C4-2B (cell line): ENCODE measurements around the gene TSG101.

Experiments
- H3K27ac ChIP-seq: fragments of 450-650 bp; 2 replicates; pipeline ENCODE4 v1.5.1; 2017
- CTCF ChIP-seq: fragments of 450-650 bp; conservative IDR thresholded peaks from 2 replicates; pipeline ENCODE4 v1.5.1; 2017; ENCODE audit warnings: mild to moderate bottlenecking
- ZFX ChIP-seq: fragments of 450-650 bp; IDR thresholded peaks from 2 replicates; pipeline ENCODE4 v1.6.1; 2017

Gene TSG101

GRCh38 chr11:18495271-18495670, 31.5 kb downstream of the TSG101 start:
- no peak overlapping the region for H3K27ac ChIP-seq
- no peak for TF ChIP-seq ZFX
- no peak for TF ChIP-seq CTCF

GRCh38 chr11:18493310-18493709, 33.4 kb downstream of the TSG101 start:
- no peak overlapping the region for H3K27ac ChIP-seq
- TF ChIP-seq CTCF (no peak), ZFX (no peak)

GRCh38 chr11:18492888-18493287, 33.9 kb downstream of the TSG101 start:
- H3K27ac ChIP-seq, result no peak overlapping the region
- no peak for TF ChIP-seq CTCF

GRCh38 chr11:18491924-18492323, 34.8 kb downstream of the TSG101 start:
- TF ChIP-seq CTCF (no peak), ZFX (no peak)
- H3K27ac ChIP-seq, result no peak overlapping the region

GRCh38 chr11:18490736-18491485, 35.8 kb downstream of the TSG101 start:
- H3K27ac ChIP-seq, result no peak overlapping the region
- TF ChIP-seq ZFX, result no peak
- no peak for TF ChIP-seq CTCF

- no peak overlapping the region for H3K27ac ChIP-seq
- TF ChIP-seq ZFX, result no peak
- TF ChIP-seq CTCF, result no peak
Measured at GRCh38 chr11:18490319-18490718, 36.4 kb downstream of the TSG101 start.

- no peak overlapping the region for H3K27ac ChIP-seq
- TF ChIP-seq ZFX, result no peak
- no peak for TF ChIP-seq CTCF
Measured at GRCh38 chr11:18485913-18486528, 40.7 kb downstream of the TSG101 start.
